KMS-11 (cell line): Measurements from ENCODE around the gene CFB.

ENCODE experiments used
- H2AFZ ChIP-seq: fragments of 200-600 bp; sonication (generic); 2 replicates; pipeline ENCODE4 v1.6.1; 2016; ENCODE audit warnings: antibody characterized with exemption, mixed run types, low read depth
- H3K27ac ChIP-seq: fragments of 200-600 bp; sonication (generic); 2 replicates; pipeline ENCODE4 v1.6.1; 2016; ENCODE audit warnings: mild to moderate bottlenecking, mixed run types
- H3K27me3 ChIP-seq: fragments of 200-600 bp; sonication (generic); 2 replicates; pipeline ENCODE4 v1.6.1; 2017; ENCODE audit warnings: mild to moderate bottlenecking, low read depth, mixed run types, moderate library complexity; ENCODE audit not compliant: insufficient read depth
- H3K36me3 ChIP-seq: fragments of 200-600 bp; sonication (generic); 2 replicates; pipeline ENCODE4 v1.6.1; 2017; ENCODE audit warnings: mild to moderate bottlenecking, mixed run types; ENCODE audit not compliant: insufficient read depth
- H3K4me1 ChIP-seq: fragments of 200-600 bp; sonication (generic); 2 replicates; pipeline ENCODE4 v1.6.1; 2016; ENCODE audit warnings: mild to moderate bottlenecking, low read depth, mixed run types; ENCODE audit not compliant: poor library complexity, severe bottlenecking
- H3K4me2 ChIP-seq: fragments of 200-600 bp; sonication (generic); 2 replicates; pipeline ENCODE4 v1.7.0; 2016; ENCODE audit warnings: mild to moderate bottlenecking, mixed run types
- H3K4me3 ChIP-seq: fragments of 200-600 bp; sonication (generic); IDR thresholded peaks from 2 replicates; pipeline ENCODE4 v1.6.1; 2017; ENCODE audit warnings: low read depth, low read length, mixed read lengths; ENCODE audit not compliant: insufficient read depth
- H3K79me2 ChIP-seq: fragments of 200-600 bp; sonication (generic); 2 replicates; pipeline ENCODE4 v1.6.1; 2016; ENCODE audit warnings: low read depth, mixed run types; ENCODE audit not compliant: insufficient read depth
- H3K9ac ChIP-seq: fragments of 200-600 bp; sonication (generic); 2 replicates; pipeline ENCODE4 v1.6.1; 2016; ENCODE audit warnings: mild to moderate bottlenecking, mixed run types
- H4K20me1 ChIP-seq: fragments of 200-600 bp; sonication (generic); 2 replicates; pipeline ENCODE4 v1.6.1; 2016; ENCODE audit warnings: mild to moderate bottlenecking, mixed run types; ENCODE audit not compliant: insufficient read depth
- TF ChIP-seq, protein P1 (sequence below): fragments of 200-600 bp; sonication (generic); conservative IDR thresholded peaks from 2 replicates; pipeline ENCODE4 v1.6.1; 2017; ENCODE audit warnings: low read depth, mild to moderate bottlenecking, antibody characterized with exemption, low read length, moderate library complexity, mixed read lengths

CFB gene

DNA sequence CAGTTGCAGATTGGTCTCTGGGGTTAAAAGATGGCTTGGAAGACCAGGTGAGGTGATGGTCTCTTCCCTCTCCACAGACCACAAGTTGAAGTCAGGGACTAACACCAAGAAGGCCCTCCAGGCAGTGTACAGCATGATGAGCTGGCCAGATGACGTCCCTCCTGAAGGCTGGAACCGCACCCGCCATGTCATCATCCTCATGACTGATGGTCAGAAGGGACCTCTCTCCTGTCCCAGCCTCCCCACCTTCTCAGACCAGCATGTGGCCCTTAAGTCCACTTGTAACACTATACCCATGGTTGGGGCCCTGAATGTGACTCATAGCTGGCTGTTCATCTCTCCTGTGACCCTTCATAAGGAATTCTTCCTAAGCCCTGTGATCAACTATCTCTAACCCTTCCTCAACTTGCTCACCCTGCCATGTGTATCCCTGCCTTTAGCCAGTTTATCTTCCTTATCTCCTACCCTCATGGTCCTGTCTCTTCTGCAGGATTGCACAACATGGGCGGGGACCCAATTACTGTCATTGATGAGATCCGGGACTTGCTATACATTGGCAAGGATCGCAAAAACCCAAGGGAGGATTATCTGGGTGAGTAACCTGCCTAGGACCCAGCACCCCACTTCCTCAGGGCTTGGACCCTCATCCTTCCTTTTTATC is 3.0 kb downstream of the CFB start:
- Histone ChIP-seq H4K20me1 (no peaks in the 10 kb centered on the region), H3K4me2 (no peak overlapping the region), H3K4me1 (no peaks in the 10 kb centered on the region), H3K9ac (no peak overlapping the region), H3K27ac (no peak overlapping the region), H3K4me3 (no peak overlapping the region), H3K36me3 (no peaks in the 10 kb centered on the region), H3K79me2 (no peaks in the 10 kb centered on the region), H3K27me3 (peaks cover 13% of the 10 kb centered on the region; the same call in 1 of the 2 replicates), H2AFZ (no peak overlapping the region)
- TF ChIP-seq, protein P1, sequence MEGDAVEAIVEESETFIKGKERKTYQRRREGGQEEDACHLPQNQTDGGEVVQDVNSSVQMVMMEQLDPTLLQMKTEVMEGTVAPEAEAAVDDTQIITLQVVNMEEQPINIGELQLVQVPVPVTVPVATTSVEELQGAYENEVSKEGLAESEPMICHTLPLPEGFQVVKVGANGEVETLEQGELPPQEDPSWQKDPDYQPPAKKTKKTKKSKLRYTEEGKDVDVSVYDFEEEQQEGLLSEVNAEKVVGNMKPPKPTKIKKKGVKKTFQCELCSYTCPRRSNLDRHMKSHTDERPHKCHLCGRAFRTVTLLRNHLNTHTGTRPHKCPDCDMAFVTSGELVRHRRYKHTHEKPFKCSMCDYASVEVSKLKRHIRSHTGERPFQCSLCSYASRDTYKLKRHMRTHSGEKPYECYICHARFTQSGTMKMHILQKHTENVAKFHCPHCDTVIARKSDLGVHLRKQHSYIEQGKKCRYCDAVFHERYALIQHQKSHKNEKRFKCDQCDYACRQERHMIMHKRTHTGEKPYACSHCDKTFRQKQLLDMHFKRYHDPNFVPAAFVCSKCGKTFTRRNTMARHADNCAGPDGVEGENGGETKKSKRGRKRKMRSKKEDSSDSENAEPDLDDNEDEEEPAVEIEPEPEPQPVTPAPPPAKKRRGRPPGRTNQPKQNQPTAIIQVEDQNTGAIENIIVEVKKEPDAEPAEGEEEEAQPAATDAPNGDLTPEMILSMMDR: no peak

DNA sequence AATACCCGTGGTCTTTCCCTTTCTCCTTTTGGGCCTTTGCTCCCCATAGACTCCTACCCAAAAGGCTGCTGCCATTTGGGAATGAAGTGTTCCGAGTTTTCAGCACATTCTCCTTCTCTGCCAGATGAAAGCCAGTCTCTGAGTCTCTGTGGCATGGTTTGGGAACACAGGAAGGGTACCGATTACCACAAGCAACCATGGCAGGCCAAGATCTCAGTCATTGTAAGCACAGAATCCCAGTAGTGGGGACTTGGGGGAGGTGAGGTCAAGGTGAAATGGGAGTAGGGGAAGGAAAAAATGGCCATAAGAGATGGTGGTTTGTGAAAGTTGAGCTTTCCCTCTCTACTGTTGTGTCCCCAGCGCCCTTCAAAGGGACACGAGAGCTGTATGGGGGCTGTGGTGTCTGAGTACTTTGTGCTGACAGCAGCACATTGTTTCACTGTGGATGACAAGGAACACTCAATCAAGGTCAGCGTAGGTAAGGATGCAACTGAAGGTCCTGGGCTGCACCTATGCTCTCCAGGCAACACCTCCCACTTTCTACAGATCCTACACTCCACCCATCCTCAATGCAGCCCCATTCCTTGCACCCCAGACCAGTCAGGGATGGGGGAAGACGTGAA is 4.1 kb downstream of the CFB start:
- no peaks in the 10 kb centered on the region for H3K79me2 ChIP-seq
- no peak overlapping the region for H3K9ac ChIP-seq
- no peak overlapping the region for H3K27ac ChIP-seq
- no peaks in the 10 kb centered on the region for H3K36me3 ChIP-seq
- peaks cover 3% of the 10 kb centered on the region; the same call in 1 of the 2 replicates for H3K27me3 ChIP-seq
- no peaks in the 10 kb centered on the region for H3K4me1 ChIP-seq
- H3K4me3 ChIP-seq: no peak overlapping the region
- no peak overlapping the region for H2AFZ ChIP-seq
- TF ChIP-seq, protein P1: no peak
- no peak overlapping the region for H3K4me2 ChIP-seq
- no peaks in the 10 kb centered on the region for H4K20me1 ChIP-seq

DNA sequence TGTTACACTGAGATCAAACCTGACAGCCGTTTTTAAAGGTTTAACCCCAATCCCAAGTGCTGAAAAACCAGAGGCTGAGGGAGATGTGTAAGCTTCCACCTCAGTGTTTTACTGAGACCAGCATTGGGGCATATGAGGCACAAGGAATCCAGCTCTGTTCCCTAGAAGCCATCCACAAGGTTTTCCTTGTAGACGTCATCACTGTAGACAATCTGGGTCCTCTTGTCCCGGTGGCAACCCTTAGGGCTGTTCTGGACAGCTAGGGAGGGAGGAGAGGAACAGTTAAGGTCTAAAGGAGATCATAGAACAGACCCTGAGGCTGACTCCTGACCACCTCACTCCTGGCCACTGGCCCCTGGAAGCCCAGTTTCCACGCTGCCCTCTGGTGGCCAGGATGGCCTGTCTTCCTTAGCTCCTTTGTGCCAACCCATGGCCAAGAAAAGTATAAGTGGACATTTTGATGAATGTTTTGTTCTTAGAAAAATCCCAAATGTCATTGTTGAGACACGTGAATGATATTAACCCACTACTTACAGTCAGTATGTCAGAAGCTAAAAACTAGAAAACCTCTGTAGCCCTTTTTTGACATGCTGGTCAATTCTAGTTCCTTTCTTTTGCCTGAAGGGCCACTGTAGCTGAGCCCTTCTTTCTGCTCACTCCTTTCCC is 6.4 kb downstream of the CFB start:
- Histone ChIP-seq H3K9ac (no peak overlapping the region), H3K4me3 (no peak overlapping the region), H3K79me2 (peaks cover 6% of the 10 kb centered on the region; the same call in 1 of the 2 replicates), H3K4me2 (no peak overlapping the region), H2AFZ (no peak overlapping the region), H3K4me1 (peaks cover 1% of the 10 kb centered on the region), H4K20me1 (no peaks in the 10 kb centered on the region), H3K27me3 (no peaks in the 10 kb centered on the region), H3K36me3 (0 out of 2 replicates have a peak, but pooled peaks cover 5% of the 10 kb centered on the region), H3K27ac (no peak overlapping the region)
- TF ChIP-seq, protein P1: peak; percentile 63

DNA sequence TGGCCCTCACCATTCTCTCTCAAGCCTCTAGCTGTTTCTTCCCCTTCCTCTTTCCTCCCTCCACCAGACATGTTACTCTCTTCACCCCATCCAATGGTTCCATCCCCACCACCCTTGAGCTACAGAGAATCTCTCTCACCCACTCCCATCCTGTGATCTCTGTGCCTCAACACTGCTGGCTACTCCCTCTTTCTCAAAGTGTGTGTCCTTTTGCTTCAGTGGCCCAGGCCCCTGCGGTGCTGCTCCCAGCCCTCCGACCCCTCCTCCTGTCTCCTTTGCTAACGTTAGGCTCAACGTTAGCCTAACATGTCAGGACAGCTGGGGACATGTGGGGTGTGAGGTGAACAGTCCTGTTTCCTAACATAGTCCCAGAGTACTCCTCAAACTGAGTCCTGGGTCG is 7.0 kb downstream of the CFB start:
- H3K27ac ChIP-seq: no peak overlapping the region
- no peak overlapping the region for H3K4me3 ChIP-seq

More for the DNA sequence above, 7.0 kb downstream of the CFB start:
- Histone ChIP-seq H3K9ac (no peak overlapping the region), H3K36me3 (0 out of 2 replicates have a peak, but pooled peaks cover 5% of the 10 kb centered on the region), H3K4me2 (no peak overlapping the region), H3K4me1 (peaks cover 8% of the 10 kb centered on the region), H2AFZ (no peak overlapping the region), H3K27me3 (no peaks in the 10 kb centered on the region), H4K20me1 (no peaks in the 10 kb centered on the region), H3K79me2 (peaks cover 10% of the 10 kb centered on the region)
- TF ChIP-seq, protein P1: no peak; the same call in 1 of the 2 replicates
